GM19397 (cell line): Measurements from ENCODE around the gene NUDC.
A peak's percentile ranks its signal among the peaks of the same experiment; 100 is the strongest.
"Not testable (repeated sequence)": the region's sequence is repeated elsewhere in the genome, so short reads cannot be mapped to it uniquely, and the experiment has no call there.

Source experiments
- ATAC-seq: cut with Tn5 transposase; IDR thresholded peaks from one replicate; pipeline ENCODE4 v1.9.1; 2021; ENCODE audit warnings: mild to moderate bottlenecking, moderate library complexity; ENCODE audit not compliant: unreplicated experiment

The NUDC gene

DNA sequence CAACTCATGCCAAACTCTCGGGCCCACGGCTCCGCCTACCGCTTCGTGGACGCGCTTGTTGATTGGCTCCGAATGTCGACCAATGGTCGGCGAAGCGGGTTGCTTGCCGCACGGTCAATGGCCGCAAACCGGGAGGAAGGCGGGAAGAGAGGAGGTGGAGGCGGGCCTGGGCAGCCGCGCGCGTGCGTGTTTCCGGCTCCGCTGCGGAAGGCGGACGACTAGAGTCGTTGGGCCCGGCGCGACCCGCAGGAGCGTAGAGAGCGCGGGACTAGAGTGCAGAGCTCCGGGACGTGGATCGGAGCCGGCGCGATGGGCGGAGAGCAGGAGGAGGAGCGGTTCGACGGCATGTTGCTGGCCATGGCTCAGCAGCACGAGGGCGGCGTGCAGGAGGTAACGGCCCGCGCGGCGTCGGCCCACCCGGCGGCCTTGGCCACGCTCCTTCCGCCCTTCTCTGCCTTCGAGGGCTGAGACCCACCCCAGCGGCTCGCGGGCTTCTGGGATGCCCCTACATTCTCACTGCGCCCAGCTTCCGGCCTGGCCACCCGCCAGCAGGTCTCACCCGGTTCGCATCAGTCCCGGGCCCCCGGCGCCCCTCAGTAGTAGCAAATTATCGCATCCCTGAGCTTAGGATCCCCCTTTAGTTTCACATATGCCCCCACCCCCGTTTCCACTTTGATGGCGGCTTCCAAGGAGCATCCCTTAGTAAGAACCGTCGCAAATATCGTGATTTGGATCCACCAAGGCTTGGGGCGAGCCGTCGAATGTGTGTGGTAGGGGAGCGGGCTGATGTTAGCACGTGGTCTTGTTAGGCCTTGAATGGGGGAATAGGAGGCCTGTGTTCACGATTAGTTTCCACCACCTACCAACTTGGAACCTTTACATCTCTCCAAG, at the start of gene NUDC:
TSS of gene NUDC (plus strand) at position 204 of the 891 bp plus-strand sequence. CDS start at position 310, 106 bp downstream.
- peak; percentile 93 for ATAC-seq

DNA sequence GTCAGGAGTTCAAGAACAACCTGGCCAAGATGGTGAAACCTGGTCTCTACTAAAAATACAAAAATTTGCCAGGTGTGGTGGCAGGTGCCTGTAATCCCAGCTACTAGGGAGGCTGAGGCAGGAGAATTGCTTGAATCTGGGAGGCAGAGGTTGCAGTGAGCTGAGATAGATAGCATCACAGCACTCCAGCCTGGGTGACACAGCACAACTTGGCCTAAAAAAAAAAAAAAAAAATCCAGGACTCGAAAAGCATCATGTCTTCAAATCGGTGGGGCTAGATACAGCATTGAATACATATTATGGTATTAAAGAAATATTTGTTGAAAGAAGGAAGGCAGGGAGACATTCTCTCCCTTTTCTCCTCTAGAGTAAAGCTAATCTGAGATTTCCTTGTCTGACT, 48.4 kb upstream of the NUDC start:
- not testable (repeated sequence) for ATAC-seq

DNA sequence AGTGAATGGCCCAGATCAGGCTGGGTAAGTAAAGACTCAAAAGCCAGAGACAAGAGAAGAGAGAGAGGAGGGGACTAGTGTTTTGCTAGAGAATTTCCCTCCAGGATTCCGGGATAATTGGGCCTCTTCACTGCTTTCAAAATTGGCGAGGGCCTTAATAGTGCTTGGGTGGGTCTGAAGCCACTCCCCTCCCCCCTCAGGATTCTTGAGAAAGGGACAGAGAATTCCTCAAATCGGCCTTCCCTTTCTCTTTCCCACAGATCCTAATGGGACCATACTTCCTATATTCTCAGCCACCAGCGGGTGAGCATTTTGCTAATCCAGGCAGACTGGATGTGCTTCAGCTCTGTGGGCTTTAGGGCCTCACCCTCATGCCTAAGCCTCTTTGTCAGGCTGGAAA, 46.6 kb upstream of the NUDC start:
- ATAC-seq, result no peak

DNA sequence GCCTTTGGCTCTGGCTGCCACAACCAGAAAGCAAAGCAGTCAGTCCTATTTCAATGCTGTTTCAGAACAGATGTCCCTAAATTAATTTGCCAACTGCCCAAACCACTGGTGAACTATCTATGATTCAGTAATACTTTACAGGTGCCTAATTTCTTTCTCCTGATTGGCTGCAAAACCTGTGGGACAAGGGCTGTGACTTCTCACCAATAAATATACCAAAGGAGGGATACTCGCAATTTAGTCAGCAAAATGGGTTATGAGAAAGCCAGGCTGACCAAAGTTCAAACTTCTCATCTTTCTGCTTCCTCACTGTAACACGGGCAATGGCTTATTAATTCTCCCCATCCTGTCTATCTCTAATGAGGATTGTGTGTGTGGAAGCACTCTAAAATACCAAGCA, 44.2 kb upstream of the NUDC start:
- ATAC-seq, result no peak

DNA sequence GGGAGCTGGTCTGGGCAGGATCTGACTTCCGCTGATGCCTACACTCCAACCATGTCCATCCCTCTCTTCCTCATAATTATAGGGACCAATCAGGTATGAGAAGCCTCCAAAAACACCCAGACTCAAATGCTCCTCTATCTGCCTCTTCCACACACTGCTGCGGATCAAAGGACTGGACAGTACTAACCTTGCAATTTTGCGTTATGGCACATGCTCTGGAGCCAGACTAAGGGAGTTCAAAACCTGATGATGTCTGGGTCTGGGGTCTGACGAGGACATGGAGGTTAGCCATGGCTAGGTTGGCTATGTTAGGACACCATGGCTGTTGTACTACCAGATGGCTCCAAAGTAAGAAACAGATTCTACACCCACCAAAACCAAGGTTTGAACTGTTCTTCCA, 41.8 kb upstream of the NUDC start:
- ATAC-seq, result no peak

DNA sequence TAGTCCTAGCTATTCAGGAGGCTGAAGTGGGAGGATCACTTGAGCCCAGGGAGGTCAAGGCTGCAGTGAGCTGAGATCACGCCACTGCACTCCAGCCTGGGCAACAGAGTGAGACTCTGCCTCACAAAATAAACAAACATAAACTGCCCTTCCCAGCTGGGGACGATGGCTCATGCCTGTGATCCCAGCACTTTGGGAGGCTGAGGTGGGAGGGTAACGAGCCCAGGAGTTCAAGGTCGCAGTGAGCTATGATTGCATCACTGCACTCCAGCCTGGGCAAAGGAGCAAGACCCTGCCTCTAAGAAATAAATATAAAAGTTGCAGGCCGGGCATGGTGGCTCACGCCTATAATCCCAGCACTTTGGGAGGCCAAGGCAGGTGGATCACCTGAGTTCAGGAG, 39.9 kb upstream of the NUDC start:
- not testable (repeated sequence) for ATAC-seq

DNA sequence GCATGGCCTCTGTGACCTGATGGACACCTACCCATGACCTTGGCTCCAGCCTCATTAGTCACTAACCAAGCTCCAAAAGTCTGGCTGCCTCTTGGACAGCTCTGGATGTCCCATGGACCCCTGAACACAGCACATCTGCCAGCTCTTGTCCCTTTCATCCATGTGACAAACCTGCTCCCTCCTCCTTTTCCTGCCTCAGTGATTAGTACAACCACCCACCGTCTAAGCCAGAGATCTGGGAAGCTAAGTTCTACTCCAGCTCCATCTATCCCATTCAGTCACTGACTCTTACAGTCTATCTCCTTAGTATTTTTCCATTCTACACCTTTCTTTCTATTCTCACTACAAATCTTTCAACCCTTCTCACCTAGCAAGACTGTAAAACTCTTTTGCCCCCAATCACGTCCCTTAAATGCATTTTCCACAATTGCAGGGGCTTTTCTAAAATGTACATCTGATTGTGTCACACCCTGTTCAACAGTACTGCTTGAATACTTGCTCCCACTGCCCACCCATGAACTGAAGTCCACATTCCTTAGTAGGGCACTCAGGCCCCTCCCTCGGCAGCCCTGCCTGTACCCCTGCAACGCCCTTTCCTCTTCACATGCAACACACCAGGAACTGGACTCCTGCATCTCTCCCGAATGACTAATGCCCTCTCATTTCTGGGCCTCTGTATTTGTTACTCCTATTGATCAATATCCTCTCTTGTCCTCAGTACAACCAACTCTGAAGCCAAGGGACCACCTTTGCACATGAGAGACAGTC, 38.7 kb upstream of the NUDC start:
- ATAC-seq, result no peak

DNA sequence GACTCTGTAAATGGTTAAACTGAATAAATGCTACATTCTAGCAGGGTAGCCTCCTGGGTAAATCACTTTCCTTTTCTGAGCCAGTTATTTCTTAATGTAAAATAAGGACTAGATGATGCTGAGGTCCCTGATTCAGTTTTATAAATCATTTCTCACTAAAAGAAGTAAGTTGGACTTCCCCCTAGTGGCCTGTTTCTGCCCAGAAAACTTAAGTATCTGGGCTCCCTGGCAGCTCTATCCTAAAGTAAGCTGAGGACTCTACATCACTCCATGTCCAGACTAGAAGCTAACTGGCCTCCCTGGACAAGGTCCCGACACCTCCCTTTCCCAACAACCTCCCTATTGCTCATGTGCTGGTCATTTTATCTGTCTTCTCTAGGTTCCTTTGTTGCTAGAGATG, 34.4 kb upstream of the NUDC start:
- ATAC-seq, result no peak

DNA sequence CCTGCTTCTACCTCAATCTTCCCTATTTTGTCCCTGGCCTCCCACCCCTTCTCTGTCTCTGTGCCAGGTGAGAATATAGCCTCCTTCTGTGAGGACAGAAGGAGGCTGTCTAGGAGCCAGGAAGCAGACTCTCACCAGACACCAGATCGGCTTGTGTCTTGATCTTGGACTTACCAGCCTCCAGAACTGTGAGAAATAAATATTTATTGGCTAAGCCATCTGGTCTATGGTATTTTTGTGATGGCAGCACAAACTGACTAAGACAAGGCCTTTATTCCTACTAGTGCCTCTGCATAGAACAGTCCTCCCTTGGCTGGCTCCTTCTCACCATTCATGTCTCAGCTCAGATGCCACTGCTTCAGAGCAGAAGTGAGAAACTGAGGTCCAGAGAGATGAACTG, 33.3 kb upstream of the NUDC start:
- no peak for ATAC-seq

DNA sequence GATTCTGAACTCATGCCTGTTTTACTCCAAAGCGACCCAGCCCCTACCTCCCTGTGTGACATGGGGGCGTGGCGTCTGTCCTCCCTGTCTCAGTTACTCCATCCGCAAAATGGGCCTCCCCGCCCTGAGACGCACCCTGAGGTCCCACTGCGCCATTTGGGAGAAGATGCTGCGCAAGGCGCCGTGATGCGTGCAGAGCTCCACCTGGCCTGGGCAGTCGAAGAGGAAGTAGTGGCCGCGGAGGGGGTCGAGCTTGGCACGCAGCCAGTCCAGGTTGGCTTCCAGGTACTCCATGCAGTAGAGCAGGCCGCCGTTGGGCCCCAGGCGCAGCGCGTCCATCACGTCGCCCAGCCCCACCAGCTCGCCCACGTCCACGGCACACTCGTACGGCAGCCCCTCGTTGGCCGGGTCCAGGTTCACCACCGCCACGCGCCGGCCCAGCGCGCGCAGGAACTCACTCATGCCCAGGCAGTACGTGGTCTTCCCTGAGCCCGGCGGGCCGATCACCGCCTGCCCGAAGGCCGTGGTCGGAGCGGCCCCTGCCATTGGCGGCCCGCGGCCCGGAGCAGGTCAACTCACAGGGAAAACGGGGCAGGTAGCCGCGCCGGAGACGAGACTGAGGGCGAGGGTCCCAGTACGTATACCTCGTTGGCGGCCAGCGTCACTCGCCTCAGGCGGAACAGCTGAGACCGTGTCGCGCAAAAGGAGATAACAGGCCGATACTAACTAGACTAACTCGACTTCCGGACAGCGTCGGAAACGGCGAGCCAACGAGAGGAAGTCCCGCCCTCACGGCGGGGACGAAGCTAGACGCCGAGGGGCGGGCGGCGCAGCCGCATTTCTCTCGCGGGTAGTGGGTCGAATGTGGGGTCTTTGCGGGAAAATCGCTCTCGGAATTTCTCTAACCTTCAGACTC, 31.7 kb upstream of the NUDC start, which contains the start of gene GPN2:
TSS of gene GPN2 (minus strand) at position 733 of the 916 bp plus-strand sequence. CDS start at position 546, 187 bp downstream.
- peak; percentile 82 for ATAC-seq

DNA sequence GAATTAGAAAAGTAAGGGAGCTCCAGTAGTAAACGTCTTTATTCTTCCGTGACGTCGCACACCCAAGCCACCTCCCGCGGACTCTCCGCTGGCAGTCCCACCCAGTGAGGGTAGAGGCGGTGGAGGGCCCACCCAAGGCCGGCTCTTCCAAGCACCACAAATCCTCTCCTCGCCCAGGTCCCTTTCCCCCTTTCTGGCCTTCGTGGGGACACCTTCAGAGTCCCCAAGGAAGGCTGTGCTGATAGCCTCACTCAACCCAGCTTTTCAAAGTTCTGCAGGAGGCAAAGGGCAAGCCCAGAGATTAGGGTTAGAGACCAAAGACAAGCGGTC, 31.1 kb upstream of the NUDC start:
- peak; percentile 27 for ATAC-seq

DNA sequence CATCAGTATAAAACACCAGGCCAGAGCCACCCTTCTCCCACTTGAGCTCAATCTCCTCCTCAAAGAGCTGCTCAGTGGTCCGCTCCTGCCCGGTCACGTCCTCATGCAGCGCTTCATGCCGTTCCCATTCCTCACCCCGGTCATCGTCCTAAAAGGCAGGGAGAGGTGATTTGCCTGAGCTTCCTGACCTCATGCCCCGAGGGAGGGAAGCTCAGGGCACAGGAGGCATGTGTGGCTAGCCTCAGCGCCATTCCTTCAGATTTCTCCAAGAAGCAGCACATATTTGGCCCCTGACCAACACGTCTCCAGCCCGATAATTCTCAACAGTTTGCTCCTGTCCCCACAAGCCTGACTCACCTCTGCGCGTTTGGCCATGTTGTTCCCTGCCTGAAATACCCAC, 27.3 kb upstream of the NUDC start:
- no peak for ATAC-seq

DNA sequence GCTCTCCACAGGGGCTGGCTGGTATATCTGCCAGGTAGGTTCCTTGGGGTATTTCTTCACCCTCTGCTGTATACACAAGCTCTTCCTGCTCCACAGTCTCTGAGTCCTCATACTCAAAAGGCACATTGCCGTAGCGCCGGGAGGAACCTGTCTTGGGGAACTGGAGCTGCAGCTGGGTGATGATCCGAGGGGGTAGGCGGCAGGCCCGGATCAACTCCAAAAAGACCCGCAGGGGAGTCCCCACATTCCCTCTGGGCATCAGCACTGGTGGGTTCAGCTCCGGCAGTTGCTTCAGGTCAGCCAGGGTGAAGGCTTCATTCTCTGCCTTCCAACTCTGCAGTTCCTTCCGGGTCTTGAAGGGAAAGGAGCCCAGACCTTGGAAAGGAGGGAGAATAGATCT, 24.2 kb upstream of the NUDC start:
- ATAC-seq, result no peak

DNA sequence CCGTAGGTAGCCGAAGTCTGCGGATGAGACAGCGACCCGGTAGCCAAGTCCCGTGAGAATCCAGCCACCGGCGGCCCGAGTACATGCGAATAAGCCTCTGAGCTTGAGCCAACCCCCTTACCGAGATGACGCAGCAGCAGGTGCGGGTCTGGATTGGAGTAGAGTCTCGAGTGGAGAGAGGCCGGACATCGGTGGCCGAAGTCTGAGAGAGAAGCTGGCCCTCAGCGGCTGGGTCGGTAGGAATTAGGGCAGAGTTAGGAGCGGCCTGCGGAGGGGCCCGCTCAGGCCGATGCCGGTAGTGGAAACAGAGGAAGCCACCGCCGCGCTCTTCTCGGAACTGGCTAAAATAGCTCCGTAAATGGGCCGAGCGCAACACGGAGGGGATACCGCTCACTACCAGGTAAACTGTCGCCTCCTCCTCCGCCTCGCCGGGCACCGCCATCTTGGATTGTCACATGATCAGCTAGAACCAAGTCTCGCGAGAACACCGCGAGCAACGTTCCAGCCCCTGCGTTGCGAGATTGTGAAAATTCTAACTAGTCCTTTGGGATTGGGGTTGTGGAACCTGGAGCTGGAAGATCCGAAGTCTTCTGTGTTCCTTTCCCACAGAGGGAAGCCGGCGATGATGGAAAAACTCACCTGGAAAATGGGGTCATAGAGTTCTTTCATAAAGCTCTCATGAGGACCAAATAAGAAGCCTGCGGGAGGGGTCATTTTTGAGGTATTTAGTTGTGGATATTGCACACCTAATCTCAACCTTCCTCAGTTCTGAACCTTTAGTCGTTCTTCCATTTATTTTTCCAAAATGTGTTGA, 21.3 kb upstream of the NUDC start, which contains the start of gene GPATCH3:
TSS of gene GPATCH3 (minus strand) at position 467 of the 814 bp plus-strand sequence. CDS start at position 442, 25 bp downstream.
- ATAC-seq, result peak; percentile 67

DNA sequence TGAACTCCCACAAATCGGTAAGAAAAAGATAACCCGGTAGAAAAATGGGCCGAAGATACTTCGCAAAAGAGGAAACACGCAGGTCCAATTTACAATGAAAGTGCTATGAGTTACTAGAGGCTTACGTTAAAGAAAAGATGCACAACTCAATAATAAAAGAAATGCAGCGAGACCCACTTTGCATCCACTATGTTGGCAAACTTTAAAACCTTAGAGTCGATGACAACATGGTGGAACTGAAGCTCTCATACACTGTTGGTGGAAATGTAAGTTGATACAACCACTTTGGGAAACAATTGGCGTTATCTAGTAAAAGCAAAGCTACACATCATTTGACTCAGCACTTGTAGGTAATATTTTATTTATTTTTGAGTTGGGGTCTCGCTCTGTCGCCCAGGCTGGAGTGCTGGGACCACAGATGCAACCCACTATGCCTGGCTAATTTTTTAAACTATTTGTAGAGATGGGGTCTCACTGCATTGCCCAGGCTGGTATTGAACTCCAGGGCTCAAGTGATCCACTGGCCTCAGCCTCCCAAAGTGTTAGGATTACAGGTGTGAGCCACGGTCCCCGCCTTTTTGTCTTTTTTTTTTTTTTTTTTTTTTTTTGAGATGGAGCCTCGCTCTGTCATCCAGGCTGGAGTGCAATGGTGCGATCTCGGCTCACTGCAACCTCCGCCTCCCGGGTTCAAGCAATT, 20.6 kb upstream of the NUDC start:
- ATAC-seq, result no peak

DNA sequence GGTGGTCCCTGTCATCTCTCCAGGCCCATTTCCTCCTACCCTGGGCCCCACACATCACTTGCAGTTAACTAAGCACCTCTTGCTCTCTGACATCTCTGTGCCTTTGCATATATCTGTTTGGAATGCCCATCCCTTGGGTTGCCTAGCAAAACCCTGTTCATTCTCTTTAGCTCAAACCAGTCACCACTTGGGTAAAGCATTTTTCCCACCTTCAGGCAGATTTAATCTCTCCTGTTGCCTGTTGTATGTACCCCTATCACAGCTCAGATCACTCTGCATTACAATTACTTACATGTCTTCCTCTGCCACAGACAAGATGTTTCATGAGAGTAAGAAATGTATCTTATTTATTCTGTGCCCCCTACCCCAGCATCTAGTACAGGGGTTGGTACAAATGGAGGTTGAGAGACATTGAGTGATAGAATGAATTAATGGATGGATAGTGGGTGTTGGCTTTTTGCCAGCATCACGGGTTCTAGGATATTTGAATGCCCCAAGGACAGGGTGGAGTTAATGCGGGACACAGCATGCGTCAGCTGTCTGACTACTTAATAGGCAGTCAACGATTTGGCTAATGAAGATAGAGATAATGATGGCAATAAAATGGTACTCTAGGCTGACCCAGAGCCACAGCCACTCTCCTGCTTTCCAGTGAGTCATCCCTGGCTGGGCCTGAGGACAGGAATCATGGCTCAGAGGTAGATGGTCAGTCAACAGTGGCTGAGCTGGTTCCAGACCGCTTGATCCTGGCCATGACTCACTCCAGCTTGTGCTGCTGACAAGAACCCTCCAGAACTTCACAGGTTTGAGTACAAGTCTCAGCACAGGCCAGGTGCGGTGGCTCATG, 14.2 kb upstream of the NUDC start:
- no peak for ATAC-seq

DNA sequence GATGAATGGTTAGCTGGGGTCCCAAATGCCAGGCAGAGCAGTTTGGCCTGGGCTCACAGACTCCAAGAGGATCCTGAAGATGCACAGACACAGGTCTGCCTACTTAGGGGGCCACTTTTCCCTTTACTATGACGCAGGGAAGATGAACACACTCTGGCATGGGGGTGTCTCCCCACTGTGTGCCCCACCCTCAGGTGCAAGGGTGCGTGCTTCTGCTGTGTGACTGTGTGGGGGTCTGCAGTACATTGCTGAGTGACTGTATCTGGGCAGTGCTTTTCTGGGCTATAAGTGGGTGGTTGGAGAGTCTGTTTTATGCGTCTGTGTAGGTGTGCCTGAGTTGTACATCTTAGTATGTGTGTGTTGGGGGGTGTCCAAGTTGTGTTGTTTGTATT, 11.6 kb upstream of the NUDC start:
- no peak for ATAC-seq

DNA sequence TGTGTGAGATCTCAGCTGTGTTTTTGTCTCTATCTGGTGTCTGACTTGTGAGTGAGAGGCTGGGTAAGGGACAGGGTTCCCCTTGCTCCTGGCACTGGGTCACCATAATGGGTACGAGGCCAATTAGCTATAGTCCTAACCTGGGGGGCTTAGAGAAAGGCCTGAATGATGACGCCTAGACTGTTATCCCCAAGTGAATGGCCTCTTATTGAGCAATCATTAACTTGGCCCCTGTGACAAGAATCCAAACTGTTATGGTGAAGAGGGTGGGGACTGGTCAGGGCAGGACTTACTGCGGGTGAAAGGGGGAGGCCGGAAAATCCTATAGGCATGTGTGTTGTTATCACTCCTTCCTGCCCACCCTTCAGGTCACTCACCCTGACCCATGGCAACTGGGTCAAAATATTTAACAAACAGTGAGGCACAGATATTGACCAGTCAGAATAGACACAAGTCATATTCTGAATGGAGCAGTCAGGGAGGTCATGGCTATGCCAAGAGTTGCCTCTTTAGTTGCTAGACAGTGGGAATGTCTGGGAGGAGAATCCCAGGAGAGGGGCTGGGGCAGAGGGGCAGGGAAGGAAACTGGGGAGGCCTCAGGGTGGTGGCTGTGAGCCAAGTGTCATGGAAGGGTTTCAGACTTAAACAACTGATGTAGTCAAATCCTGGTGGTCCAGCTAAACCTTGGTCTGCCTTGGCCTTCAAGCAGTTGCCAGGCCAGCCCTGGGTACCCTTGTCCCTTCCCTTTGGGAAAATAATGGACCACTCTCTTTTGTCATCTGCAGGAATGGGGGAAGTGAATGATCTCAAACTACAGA, 11.0 kb upstream of the NUDC start:
- no peak for ATAC-seq
